NOMO-1 treated with dmso at 0.1 percent for 144 hours (cell line): ENCODE measurements around the gene CAPN2.

Source experiments
- DNase-seq: peaks from one replicate; lab custom pipeline; 2025; ENCODE audit not compliant: unreplicated experiment; lab: John Stamatoyannopoulos, UW

The CAPN2 gene

GRCh38 chr1:223702735-223703667 lies 9.3 kb upstream of the CAPN2 start:
- DNase-seq: no peak

GRCh38 chr1:223703668-223704013 lies 8.7 kb upstream of the CAPN2 start:
- no peak for DNase-seq

- no peak for DNase-seq
Measured at GRCh38 chr1:223704921-223705878, 7.1 kb upstream of the CAPN2 start.

GRCh38 chr1:223706077-223706973 lies 6.0 kb upstream of the CAPN2 start:
- DNase-seq: no peak

GRCh38 chr1:223707256-223708000 lies 4.9 kb upstream of the CAPN2 start:
- DNase-seq: no peak

- no peak for DNase-seq
Measured at GRCh38 chr1:223708001-223708359, 4.4 kb upstream of the CAPN2 start.

- no peak for DNase-seq
Measured at GRCh38 chr1:223708651-223709268, 3.6 kb upstream of the CAPN2 start.

GRCh38 chr1:223709598-223709997 lies 2.7 kb upstream of the CAPN2 start:
- no peak for DNase-seq

- no peak for DNase-seq
Measured at GRCh38 chr1:223710179-223711133, 1.9 kb upstream of the CAPN2 start.

- DNase-seq: no peak
Measured at GRCh38 chr1:223711173-223711572, 1.2 kb upstream of the CAPN2 start.

- no peak for DNase-seq
Measured at GRCh38 chr1:223711747-223712193, 569 bp upstream of the CAPN2 start.

- no peak for DNase-seq
Measured at GRCh38 chr1:223712850-223713474, 623 bp downstream of the CAPN2 start.

- DNase-seq: no peak
Measured at GRCh38 chr1:223713546-223714420, 1.4 kb downstream of the CAPN2 start.

- no peak for DNase-seq
Measured at GRCh38 chr1:223714421-223714724, 2.0 kb downstream of the CAPN2 start.

- peak; percentile 66 for DNase-seq
Measured at GRCh38 chr1:223714849-223715603, 2.7 kb downstream of the CAPN2 start.

- no peak for DNase-seq
Measured at GRCh38 chr1:223715604-223716172, 3.3 kb downstream of the CAPN2 start.
